Ureter (tissue), 1 donor: ENCODE results near the gene PPP2R1B. TPM values are rescaled to one million over a fixed set of nuclear protein-coding genes. Genes with fewer than 3 reads are reported as not detected.

Source experiments
- DNase-seq: peaks from one replicate; pipeline ENCODE4 v3.0.0-alpha.2; 2020; ENCODE audit warnings: low spot score
- total RNA-seq: library from RNA; stranded (reverse); gene quantifications from one replicate; pipeline ENCODE4 v1.2.4, GENCODE V29; 2023
- donor health status: DM: yes; HTN: yes; CAD: no.

Gene PPP2R1B
- total RNA-seq, 1 donor from 2014 or later, result 27.5 TPM

DNA sequence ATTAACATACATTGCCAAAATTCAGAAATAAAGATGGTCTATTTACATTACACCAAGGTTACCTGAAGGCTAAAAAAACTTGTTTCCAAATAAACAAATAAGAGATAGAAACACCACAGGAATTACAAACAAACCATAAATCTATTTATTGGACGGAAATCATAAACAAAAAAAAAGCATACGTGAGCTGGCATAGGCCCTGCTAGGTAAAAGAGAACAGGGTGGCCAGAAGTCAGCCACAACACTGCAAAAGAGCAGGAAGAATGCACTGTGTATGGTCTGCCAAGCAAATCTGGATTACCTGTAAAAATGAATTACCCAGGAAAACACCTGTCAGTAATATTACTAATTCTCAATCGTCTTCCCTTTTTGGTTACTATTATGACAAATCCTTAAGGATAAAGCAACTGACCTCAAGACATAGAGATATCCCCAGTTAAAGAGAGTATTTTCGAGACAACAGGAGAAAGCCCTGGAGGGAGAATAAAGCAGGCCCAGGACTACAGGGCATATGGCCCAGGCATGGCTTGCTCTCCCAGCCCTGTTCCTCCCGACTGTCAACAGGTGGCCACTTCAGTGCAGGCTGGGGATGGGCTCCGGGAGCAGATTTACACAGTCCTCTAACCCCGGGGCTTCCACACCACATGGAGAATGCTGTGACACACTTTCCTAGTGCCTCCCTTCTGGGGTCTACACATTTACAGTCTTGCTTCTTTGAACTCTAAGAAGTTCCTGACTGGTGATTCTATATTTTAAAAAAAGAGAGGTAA is 18.0 kb downstream of the PPP2R1B start:
- no peak for DNase-seq

DNA sequence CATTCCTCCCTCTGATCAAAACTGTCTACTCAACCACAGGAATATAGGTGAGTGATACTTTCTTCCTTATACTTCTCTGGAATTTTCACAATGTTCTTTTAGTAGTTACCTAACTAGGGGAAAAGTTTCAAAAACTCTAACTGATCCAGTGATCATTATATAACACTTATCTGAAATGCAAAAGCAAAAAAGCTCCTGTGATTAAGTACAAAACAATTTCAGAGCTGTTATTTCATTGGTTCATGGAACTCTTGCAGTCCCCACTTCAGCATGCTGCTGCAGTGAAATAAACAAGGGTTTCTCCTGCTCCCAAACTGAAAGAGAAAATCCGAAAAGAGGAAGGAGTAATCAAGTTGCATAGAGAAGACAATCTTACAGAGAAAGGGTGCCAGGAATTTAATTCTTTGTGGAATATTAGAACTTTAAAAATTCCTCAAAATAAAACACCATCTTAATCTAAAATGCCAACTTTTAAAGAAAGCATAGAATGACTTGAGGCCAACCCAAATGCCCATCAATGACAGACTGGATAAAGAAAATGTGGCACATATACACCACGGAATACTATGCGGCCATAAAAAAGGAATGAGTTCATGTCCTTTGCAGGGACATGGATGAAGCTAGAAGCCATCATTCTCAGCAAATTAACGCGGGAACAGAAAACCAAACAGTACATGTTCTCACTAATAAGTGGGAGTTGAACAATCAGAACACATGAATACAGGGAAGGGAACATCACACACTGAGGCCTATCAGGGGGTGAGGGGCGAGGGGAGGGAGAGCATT is 20.3 kb downstream of the PPP2R1B start:
- DNase-seq, result no peak

DNA sequence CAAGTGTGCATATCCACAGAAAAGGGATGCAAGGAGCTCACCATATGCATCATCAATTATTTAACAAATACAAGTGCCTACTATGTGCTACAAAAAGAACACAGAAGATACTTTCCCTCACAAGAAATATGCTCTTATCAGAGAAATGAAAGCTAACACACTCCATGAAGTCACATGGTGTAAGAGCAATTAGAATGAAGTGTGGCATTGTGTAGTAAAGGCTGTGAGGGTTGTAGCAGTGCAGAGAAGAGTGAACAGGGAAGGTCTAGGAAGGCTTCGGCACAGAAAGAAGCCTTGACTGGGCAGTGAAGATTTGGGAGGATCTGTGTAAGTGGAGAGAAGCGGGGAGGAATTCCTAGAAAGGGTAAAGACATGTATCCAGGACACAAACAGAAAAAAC is 22.5 kb downstream of the PPP2R1B start:
- DNase-seq, result no peak

DNA sequence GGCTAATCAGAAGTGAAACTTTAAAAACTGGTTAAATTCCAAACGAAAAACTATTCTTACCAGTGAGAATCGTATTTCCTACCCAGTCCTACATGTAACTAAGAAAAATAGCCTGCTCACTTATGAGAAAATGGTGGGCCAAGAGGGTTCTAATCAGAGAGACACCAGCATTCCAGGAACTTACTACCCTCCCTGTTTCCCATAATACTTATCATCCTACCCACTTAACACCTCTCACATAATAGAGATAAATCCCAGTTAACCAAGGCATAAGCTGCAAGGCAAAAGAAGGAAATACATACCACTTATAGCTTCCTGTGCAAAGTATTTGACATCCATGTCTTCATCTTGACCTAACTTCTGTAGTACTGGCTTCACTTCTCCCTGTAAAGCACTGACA is 24.4 kb downstream of the PPP2R1B start:
- no peak for DNase-seq

DNA sequence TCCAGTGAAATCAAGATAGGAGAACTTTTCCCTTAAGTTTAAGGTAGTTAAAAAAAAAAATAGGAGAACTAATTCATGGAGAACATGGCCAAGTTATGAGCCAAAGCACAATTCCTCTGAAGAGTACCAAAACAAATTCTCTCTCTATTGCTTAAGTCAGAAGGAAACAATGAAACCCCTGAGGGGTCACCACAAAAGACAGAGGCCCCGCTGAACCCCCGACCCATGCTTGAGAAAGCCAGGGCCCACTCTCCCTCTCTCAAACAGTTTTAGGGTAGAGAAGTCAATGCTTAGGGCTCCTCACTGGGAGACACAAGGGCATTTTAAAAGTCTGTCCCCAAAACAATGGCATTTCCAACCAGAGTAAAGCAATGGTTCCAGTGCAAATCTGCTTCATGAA is 26.9 kb downstream of the PPP2R1B start:
- DNase-seq, result no peak

DNA sequence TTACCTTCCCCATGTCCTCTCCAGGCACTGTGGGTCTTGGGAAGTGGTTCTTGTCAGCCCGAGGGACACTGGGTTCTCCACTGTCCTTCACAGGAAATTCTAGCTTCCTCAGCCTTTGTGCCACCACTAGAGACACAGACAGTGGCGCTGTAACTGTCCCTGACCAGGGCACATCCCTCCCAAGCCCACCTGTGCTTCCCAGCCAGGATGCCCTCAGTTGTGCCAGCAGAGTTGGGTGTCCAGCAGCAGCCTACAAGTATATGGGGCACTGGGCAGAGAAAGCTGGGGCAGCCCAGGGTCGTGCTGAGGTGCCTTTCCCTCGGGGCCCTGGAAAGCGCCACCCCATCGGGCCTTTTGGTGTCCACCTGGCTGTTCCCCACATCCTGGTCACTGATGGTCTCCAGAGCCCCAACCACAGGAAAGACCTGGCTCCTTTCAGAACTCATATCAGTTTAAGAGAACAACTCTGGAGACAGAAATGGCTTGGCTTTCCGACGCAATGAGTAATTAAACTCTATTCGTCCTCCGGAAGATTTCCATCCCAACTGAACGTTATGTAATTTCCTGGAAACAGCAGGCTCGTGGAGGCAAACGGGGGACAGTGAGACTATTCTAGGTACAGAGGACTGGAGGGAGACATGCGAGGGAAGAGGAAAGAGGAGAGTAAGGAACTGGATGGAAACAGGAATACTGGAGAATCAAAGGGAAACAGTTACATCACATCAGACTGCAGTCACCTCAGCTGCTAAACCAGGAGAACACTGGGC is 28.6 kb downstream of the PPP2R1B start:
- no peak for DNase-seq

DNA sequence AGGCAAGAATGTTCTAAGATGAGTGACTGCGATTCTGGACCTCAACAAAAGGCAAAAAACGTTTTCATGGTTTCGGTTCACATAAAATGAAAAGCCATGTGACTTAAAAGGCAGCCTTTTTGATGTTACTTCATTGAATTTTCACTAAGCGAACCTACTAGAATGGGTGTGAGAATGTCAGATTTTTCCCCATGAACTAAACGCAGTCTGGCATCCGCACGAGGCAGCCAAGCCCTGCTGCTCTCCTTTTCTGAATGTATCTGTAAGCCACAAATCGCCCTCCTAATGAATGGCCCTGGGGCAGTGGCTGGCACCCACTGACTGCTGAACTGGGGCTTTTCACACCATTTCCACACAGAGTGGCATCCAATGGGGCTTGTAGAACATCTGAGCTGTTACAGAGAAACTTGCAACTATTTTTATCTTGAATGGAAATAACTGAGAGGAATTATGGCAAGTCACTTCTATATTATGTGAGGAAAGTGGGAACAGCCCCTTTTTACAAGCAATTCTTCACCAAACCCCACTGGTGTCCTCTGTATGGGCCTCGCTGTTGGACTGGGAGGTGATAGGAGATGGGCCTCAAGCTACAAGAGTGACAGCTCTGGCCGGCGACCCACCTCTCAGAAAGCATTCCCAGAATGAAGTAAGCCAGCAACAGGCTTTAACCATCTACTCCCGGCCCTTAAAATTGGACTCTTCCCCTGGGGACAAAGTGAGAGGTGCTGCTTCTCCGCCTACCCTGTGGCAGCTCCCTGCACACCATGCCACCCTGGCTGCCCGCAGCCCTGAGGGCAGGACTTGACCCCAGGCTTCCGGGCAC is 29.4 kb downstream of the PPP2R1B start:
- no peak for DNase-seq

DNA sequence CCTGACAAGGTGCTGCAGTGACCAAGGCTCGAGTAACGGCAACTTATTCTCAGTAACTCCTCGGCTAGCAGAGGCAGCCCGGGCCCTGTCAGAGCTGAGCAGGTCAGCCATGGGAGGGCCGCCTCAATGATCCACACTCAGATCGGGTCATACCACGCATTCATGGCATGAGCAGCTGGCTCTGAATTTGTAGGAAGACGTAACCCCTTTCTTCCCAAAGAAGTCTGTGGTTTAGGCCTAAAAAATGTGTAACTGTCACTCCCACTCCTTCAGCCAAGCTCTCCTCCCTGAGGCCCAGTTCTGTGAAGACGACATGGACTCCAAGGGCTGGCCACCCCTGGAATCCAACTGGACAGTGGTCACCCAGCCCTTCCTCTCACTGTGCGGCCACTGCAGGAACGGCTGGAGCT is 30.0 kb downstream of the PPP2R1B start:
- no peak for DNase-seq

DNA sequence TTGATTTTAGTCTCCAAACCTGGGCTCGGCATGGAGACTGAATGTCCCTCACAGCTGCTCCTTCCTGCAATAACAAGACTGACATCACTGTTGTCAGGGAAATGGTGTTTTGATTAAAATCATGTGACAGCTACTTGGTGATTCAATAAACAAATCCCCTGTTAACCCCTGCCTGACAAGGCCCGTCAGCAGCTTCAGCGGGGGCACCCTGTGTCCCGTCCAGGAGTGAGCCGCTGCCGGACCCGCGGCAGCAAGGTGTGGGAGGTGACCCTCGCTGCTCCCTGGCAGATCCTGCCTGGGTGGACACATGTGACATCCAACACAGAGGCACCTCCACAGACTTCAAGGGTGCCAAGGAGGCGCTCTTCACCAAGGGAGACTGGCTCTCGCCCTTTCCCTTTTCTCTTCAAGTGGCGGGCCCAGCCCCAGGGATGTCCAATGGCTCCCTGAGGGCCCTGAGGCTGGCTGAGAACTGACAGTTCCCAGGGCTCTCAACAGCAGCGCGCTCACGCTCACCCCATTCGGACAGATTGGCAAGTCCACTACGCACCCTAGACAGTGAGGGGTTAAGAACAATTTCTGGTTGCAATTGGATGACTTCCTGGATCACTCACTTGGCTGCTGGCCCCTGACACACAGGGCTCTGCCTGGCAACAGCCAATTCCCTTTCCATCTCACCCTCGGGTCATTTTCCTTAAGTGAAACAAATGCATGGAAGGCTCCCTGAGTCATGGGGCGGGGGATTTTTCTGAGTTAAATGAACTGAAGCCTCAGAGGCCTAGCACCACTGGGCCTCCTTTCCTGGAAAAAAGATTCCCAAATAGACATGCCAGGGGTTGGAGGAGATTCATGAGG is 30.7 kb downstream of the PPP2R1B start:
- peak; percentile 84 for DNase-seq

DNA sequence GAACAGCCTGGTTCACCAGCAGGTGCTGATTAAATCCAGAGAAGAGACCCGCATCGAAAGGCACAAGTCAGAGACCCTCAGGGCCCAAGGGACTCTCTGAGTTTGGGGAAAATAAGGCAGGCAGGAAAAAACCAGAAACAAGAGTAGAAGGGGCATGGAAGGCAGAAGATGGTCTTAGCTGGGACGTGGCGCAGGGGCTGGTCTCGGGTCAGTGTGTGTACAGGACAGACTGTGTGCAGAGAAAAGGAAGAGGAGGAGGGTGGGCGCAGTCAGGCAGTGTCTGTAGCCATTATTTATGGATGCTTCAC is 31.3 kb downstream of the PPP2R1B start:
- DNase-seq, result no peak

DNA sequence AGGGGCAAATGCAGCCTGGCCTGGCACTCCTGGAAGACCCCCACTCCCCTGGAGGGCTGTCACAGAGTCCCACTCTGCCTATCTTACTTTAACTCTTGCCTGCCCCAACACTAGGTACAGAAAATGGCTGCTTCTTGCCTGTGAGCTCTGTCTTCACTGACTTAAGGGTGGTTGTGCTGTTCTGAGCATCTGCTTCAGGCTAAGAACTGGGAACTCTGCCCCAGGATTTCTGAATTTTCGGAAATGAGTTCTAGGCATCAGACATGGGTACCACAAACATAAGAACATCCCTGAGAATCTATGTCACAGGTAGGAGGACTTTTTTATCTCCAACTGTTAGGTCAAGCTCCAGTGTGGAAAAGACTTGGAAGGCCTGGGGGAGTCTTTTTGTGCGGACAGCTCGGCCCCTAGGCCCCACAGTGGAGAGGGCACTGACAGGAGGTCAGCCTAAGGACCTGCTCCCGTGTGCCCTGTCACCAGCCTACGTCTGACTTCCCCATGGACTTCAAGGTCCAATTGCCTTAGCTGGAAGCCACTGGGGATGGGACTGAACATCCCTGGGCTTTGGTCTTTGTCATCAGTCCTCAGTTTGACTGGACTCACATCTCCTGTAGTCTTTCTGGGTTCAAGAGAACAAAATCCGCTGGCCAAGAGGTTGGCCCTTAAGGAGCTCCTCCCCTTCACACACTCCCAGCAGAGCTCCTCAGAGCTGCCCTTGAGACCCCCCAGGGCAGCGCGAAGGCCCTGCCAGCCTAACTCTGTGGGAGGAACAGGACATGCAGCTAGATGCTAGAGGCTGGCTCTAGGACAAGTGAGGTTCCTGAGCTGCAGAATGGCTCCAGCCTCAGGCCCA is 31.9 kb downstream of the PPP2R1B start:
- no peak for DNase-seq

DNA sequence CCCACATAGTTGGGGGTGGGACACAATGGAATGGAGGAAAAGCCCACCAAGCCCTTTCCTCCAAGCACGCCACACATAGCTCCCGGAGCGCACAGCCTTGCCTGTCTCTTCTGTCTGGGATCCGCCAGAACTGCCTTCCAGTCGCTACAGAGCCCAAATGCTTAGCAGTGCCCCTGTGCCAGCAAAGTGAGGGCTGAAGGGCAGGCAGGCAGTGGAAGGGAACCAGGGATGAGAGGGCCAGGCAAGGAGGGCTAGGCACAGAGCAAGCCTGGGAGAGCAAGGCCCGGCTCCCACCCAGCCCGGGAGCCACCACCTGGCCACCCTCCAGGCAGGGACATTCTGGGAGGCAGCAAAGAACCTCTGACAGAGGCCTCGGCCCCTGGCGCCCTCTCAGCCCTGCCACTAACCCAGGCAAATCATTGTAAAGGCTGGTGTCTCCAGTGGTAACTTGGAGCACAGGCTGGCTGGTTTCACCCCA is 32.5 kb downstream of the PPP2R1B start:
- no peak for DNase-seq

DNA sequence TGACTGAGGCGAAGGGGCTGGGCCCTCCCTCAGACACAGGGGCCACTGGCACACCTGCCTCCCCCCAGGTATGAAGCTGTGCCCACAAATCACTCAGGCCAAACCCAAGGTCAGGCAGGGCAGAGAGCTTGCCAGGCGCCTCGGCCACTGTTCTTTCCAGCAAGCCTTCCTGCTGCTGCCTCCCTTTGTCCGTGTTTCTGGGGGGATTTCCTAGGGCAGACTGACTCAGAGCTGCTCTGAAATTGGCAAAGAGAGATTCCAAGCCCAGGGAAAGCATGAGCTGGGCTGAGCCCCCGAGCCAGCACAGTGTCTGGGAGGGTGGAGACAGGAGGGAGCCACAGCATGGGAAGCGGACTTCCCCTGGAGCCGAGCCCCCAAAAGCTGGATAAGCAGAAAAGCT is 33.2 kb downstream of the PPP2R1B start:
- no peak for DNase-seq

DNA sequence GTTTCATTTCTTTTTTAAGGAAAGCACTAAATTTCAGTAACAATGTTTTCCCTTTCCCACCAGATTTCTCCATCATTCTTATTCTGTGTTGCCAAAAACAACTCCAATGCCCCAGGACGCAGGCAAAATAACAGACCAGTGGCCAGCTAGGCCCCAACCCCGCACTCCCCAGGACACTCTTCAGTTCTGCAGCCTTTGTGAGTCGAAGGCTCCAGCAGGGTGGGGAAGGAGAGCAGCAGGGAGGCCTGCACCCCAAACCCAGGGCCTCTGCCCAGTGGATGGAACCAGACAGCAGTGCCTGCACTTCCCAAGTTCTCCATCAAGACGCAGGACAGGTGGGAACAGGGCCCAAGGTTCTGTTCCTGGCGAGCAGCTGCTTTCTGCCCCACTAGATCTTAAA is 34.4 kb downstream of the PPP2R1B start:
- DNase-seq, result no peak

DNA sequence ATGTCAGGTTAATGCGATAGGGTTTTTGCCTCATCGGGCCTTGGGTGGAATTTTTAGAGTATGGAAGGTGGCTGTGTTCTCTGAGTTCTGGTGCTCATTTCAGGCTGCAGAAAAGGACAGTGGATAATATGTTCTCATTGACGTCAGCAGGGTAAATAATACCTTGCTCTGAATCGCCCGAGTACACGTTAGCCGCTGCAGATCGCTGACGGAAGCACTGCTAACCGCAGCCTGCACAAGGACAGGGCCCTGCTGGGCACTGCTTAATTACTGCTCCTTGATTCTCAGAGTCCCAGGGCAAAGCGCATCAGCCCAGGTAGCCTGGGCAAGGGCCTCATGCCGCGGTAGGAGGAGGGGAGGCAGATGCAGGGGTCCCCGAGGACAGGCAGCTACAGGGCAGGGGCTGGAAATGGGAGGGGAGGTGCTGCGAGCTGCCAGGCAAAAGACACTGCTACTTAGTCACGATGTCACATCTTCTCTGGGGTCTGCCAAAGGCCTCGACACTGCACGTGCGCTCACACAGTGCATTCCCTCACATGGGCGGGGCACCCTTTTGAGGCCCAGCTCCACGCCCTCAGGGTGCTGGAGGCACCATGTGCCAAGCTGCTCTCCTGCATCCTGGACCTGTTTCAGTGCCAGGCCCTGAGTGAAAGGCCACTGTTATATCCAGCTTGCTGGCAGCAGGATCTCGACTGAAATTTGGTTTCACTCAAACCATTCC is 35.2 kb downstream of the PPP2R1B start:
- no peak for DNase-seq

DNA sequence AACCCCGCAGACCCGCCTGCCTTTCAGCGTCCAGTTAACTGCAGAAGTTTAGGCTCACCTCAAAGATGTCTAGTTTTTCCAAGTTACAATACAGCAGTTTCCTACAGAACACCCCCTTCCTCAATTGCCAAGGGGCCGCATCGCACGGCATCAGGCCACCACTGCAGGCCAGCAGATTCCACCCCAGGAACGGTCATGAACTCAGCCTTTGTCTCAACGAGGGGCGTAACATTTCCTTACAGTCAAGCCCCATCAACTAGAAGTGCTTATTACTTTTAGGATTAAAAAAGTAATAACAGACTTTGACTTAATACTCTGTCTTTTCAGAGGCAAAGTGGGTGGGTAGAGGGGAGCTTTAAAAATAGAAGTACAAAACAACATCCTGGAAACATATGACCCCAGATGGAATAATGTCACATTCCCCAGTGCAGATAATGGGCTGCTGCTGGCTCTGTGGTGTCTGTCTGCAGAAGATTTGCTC is 36.3 kb downstream of the PPP2R1B start:
- no peak for DNase-seq

DNA sequence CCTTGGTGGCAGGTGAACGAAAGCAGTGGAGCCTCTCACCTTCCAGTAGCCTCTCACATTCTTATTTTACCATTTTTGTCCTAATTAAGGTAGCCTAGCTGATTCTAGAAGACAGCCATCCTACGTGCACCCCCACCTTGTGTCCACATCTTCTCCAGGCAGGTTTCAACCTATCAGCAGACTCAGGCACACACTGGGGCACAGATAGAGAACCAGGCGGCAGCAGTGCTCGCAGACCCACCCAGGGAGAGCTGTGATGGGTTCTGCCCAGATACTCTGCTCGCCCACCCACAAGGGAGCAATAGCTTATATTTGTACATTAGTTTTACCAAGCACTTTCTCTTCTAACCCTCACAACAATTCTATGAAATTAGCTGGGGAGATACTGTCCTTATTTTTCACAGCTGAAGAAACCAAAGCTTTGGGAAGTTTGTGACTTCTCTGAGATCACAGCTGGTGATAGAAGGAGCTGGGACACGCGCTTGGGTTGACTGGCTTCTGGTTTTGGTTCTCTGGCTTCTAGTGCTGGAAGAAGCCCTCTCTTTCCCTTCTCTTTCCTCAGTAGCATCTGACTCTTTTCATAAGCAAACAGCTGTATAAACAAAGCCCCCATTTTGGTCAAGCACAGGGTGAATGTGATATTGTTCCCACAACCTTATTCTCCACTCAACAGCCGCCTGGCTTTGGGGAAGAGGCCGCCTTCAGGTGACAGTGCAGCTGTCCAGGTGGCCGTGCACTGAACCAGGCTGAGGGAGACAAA is 36.9 kb downstream of the PPP2R1B start:
- no peak for DNase-seq

DNA sequence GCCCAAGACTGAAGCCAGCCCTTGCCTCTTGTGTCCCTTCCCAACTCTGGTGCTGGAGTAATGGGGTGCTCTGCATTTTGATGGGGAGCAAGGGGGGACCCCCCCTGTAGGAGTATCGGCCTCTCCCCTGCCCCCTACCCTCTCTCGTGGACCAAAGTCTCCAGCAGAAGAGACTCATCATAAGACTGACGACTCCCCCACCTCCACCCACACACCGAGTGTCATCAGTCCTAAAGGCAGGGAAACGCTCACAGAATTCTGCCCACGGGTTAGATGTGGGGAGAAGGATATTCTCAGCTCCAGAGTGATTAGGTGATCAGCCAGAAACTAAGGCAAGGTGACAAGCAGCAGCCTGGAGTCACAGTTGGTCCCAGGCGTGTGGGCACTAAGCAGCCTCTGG is 38.8 kb downstream of the PPP2R1B start:
- no peak for DNase-seq
